ENCODE data around the gene COL6A1.
A peak's percentile ranks its signal among the peaks of the same experiment; 100 is the strongest.

Gene COL6A1

DNA sequence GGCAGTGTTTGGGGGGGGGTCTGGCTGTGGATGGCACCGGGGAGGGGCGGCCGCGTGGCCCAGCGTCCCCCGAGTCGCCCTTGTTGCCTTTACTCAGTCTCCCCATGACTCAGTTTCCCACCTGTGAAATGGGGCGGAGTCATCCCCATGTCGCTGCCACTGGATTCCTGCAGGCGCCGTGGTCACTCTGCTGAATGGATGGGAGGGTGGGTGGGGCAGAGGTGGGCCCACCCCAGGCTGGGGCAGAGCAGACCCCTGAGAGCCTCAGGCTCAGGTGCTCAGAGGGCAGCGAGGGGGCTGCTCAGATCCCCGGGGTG lies 2.0 kb downstream of the COL6A1 start:
- H3K4me3 ChIP-seq (replicated peaks in 1 of 2; ENCODE audit: low read depth in 2 of 2, low read length in 2 of 2) = peak overlapping the region; percentile 87 to 97
- DNase-seq (ENCODE audit: low read depth in 2 of 2) = no peak
- TF ChIP-seq CTCF (IDR thresholded peaks at IDR 0.05; ENCODE audit: low read depth, low read length) = no peak

DNA sequence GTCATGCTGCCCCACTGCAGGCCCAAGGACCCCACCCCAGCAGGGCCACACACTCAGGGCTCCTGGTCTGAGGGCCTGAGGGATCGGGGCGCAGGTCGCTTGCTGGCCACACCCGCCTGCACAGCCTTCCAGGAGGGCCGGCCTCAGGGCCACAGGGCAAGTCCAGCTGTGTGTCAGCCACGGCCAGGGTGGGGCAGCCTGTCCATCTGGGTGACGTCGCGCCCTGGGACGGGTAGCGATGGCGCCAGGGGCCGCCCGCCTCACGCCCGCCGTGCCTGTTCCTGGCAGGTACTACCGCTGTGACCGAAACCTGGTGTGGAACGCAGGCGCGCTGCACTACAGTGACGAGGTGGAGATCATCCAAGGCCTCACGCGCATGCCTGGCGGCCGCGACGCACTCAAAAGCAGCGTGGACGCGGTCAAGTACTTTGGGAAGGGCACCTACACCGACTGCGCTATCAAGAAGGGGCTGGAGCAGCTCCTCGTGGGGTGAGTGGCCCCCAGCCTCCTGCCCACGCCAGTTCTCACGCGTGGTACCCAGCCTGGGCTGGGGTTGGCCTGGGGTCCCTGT lies 2.5 kb downstream of the COL6A1 start:
- TF ChIP-seq CTCF (IDR thresholded peaks at IDR 0.05; ENCODE audit: low read depth, low read length) = no peak
- peak overlapping the region; percentile 87 to 97 for H3K4me3 ChIP-seq (replicated peaks in 1 of 2; ENCODE audit: low read depth in 2 of 2, low read length in 2 of 2)
- no peak for DNase-seq (ENCODE audit: low read depth in 2 of 2)

DNA sequence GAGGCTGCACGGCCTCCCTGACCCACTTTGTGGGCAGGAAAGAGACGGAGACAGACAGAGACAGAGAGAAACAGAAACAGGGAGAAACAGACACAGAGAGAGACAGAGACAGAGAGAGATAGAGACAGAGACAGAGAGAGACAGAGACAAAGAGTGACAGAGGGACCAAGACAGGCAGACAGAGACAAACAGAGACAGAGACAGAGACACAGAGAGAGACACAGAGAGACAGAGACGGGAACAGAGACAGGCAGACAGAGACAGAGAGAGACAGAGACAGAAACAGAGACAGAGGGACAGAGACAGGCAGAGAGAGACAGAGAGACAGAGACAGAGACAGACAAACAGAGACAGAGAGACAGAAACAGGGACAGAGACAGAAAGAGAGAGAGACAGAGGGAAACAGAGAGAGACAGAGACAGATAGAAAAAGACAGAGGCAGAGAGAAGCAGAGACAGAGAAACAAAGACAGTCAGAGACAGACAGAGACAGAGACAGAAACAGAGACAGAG lies 3.1 kb downstream of the COL6A1 start:
- H3K4me3 ChIP-seq (replicated peaks in 1 of 2; ENCODE audit: low read depth in 2 of 2, low read length in 2 of 2) = peak overlapping the region in 1 of 2 donors; percentile 97

GRCh38 chr21:45985471-45986315 lies 4.1 kb downstream of the COL6A1 start:
- no peak for TF ChIP-seq CTCF (IDR thresholded peaks at IDR 0.05; ENCODE audit: low read depth, low read length)
- H3K4me3 ChIP-seq (replicated peaks in 1 of 2; ENCODE audit: low read depth in 2 of 2, low read length in 2 of 2) = no peak overlapping the region
- DNase-seq (ENCODE audit: low read depth in 2 of 2) = no peak

More for the DNA sequence above, 3.1 kb downstream of the COL6A1 start:
- TF ChIP-seq CTCF (IDR thresholded peaks at IDR 0.05; ENCODE audit: low read depth, low read length) = no peak
- DNase-seq (ENCODE audit: low read depth in 2 of 2) = no peak

GRCh38 chr21:45986316-45987051 lies 4.9 kb downstream of the COL6A1 start:
- TF ChIP-seq CTCF (IDR thresholded peaks at IDR 0.05; ENCODE audit: low read depth, low read length) = no peak
- H3K4me3 ChIP-seq (replicated peaks in 1 of 2; ENCODE audit: low read depth in 2 of 2, low read length in 2 of 2) = no peak overlapping the region
- DNase-seq (ENCODE audit: low read depth in 2 of 2) = no peak

DNA sequence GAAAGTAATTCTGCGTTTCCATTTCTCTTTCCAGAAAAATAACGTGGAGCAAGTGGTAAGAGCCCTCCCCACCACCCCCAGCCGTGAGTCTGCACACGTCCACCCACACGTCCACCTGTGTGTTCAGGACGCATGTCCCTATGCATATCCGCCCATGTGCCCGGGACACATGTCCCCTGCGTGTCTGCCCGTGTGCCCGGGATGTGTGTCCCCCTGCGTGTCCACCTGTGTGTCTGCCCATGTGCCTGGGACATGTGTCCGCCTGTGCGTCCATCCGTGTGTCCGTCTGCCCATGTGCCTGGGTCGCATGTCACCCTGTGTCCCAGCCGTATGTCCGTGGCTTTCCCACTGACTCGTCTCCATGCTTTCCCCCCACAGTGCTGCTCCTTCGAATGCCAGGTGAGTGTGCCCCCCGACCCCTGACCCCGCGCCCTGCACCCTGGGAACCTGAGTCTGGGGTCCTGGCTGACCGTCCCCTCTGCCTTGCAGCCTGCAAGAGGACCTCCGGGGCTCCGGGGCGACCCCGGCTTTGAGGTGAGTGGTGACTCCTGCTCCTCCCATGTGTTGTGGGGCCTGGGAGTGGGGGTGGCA lies 5.6 kb downstream of the COL6A1 start:
- no peak overlapping the region for H3K4me3 ChIP-seq (replicated peaks in 1 of 2; ENCODE audit: low read depth in 2 of 2, low read length in 2 of 2)
- DNase-seq (ENCODE audit: low read depth in 2 of 2) = no peak
- no peak for TF ChIP-seq CTCF (IDR thresholded peaks at IDR 0.05; ENCODE audit: low read depth, low read length)

Data from cardiac fibroblast (primary cell).